Gastrocnemius medialis (tissue), 4 donors: ENCODE data around the gene WDR48.

ENCODE experiments used
- CTCF ChIP-seq, 5 experiments: fragments of 450-650 bp in 3 of 5; fragments of 200-600 bp in 2 of 5; sonication (generic) in 2 of 5; IDR thresholded peaks in 4 of 5; conservative IDR thresholded peaks in 1 of 5; 1 replicate in 4 of 5; 2 replicates in 1 of 5; pipeline ENCODE4 v1.5.1; 2016 to 2019; ENCODE audit warnings: antibody characterized with exemption in 5 of 5, mild to moderate bottlenecking in 3 of 5, moderate library complexity in 3 of 5
- POLR2A ChIP-seq, 2 donors: fragments of 450-650 bp; IDR thresholded peaks; one replicate each; pipeline ENCODE4 v1.6.1; 2017; ENCODE audit warnings: antibody characterized with exemption in 2 of 2, mild to moderate bottlenecking in 2 of 2, moderate library complexity in 2 of 2

GRCh38 chr3:39021465-39022285 is 30.1 kb upstream of the WDR48 start:
- TF ChIP-seq CTCF (IDR thresholded peaks at IDR 0.05 in 4 of 5, conservative IDR thresholded peaks at IDR 0.05 in 1 of 5) (no peak), POLR2A (IDR thresholded peaks at IDR 0.05) (no peak)
